GM12892 (cell line): Measurements from ENCODE around the gene RPTN.

Source experiments
- POLR2A ChIP-seq: IDR thresholded peaks from 2 replicates; pipeline ENCODE4 v1.6.1; 2011; ENCODE audit warnings: low read depth, low read length, control low read depth
- POLR2AphosphoS5 ChIP-seq: IDR thresholded peaks from 2 replicates; pipeline ENCODE4 v1.6.1; 2011; ENCODE audit warnings: low read depth, low read length, control low read depth
- TAF1 ChIP-seq: IDR thresholded peaks from 2 replicates; pipeline ENCODE4 v1.6.1; 2011; ENCODE audit warnings: low read depth, mild to moderate bottlenecking, control low read depth, low read length, borderline replicate concordance

- no peak for TF ChIP-seq POLR2A
- no peak for TF ChIP-seq TAF1
- no peak for TF ChIP-seq POLR2AphosphoS5
These were observed 9.0 kb upstream of the RPTN start for GRCh38 chr1:152167835-152168534.
